ENCODE data around the gene TTC23L. TPM values are rescaled to one million over a fixed set of nuclear protein-coding genes. Genes with fewer than 3 reads are reported as not detected.

Gene TTC23L
- polyA plus RNA-seq, 1 donor: 1.1 TPM

DNA sequence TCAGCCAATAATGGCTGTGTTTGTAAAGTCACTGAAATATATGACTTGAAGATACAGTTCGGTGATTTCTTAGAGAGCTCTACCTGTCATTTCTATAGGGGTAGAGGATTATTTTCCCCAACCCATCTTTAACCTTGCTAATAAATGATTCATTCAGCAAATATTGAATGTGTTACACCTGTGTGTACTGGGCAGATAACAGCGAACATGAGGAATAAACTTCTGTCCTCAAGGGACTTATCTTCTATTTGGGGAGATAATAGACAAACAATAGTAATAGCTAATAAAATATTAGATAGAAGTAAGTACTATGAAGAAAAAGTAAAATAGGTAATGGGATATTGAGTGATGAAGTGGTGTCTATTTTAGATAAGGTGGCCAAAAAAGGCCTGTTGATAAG, 9.3 kb downstream of the TTC23L start:
- H3K4me1 ChIP-seq (ENCODE audit: control insufficient read depth, insufficient read depth, low read length): peaks cover 3% of the 10 kb centered on the region
- no peak overlapping the region for H3K27ac ChIP-seq (ENCODE audit: low read length)
- no peak for DNase-seq
- H3K4me3 ChIP-seq (ENCODE audit: low read length): no peak overlapping the region
- WGBS (ENCODE audit: insufficient coverage, low lambda C conversion rate): 50% methylated on average over 1 of the region's 2 CpGs
- H3K36me3 ChIP-seq (ENCODE audit: control insufficient read depth, insufficient read depth, low read length): no peaks in the 10 kb centered on the region
- H3K27me3 ChIP-seq (ENCODE audit: control insufficient read depth, insufficient read depth, low read length): no peaks in the 10 kb centered on the region
- H3K9me3 ChIP-seq (ENCODE audit: control insufficient read depth, low read depth, low read length): peaks cover 4% of the 10 kb centered on the region

- Histone ChIP-seq H3K27me3 (ENCODE audit: control insufficient read depth, insufficient read depth, low read length) (no peaks in the 10 kb centered on the region), H3K36me3 (ENCODE audit: control insufficient read depth, insufficient read depth, low read length) (no peaks in the 10 kb centered on the region), H3K4me3 (ENCODE audit: low read length) (no peak overlapping the region), H3K9me3 (ENCODE audit: control insufficient read depth, low read depth, low read length) (peaks cover 4% of the 10 kb centered on the region), H3K27ac (ENCODE audit: low read length) (no peak overlapping the region), H3K4me1 (ENCODE audit: control insufficient read depth, insufficient read depth, low read length) (peaks cover 3% of the 10 kb centered on the region)
- no peak for DNase-seq
- WGBS (ENCODE audit: insufficient coverage, low lambda C conversion rate): 88% methylated on average over 3 of the region's 3 CpGs
These were observed 10.3 kb downstream of the TTC23L start for GRCh38 chr5:34849253-34849652.

DNA sequence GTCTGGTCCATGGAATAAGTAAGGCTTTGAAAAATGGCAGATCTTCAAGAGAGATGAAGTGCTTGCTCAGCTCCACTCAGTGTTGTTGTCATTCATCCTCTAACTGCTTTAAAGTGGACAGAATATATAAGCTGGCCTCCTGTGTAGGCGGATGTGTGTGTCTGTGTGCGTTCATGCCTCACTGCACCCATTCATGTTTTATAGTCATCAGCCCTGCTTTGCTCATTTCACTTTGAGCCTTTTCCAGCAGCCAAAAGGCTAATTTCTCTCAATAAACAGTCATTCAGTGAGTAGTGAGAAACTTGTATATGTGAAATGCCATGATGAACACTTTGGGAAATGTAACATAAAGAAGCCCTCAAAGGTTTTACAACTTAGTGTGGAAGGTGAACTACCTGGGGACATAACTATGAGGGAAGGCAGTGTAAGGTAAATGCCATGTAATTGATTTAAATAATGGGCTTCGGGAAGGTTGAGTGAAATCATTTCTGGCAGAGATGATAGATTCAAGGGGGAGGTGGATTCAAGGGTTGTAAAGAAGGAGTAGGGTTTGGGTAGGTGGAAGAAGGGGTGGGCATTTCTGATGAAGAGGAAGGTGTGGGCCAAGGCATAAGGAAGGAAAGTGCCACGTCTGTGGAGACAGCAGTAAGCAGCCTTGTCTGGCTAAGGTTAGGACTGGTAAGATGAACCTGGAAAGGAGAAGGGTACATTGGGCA, 15.7 kb downstream of the TTC23L start:
- Histone ChIP-seq H3K9me3 (ENCODE audit: control insufficient read depth, low read depth, low read length) (no peaks in the 10 kb centered on the region), H3K27ac (ENCODE audit: low read length) (no peak overlapping the region)
- 83% methylated on average over 1 of the region's 4 CpGs for WGBS (ENCODE audit: insufficient coverage, low lambda C conversion rate)

GRCh38 chr5:34857161-34857560, 18.2 kb downstream of the TTC23L start:
- Histone ChIP-seq H3K27me3 (ENCODE audit: control insufficient read depth, insufficient read depth, low read length) (no peaks in the 10 kb centered on the region), H3K4me3 (ENCODE audit: low read length) (no peak overlapping the region), H3K36me3 (ENCODE audit: control insufficient read depth, insufficient read depth, low read length) (no peaks in the 10 kb centered on the region), H3K4me1 (ENCODE audit: control insufficient read depth, insufficient read depth, low read length) (no peaks in the 10 kb centered on the region), H3K9me3 (ENCODE audit: control insufficient read depth, low read depth, low read length) (no peaks in the 10 kb centered on the region), H3K27ac (ENCODE audit: low read length) (no peak overlapping the region)
- DNase-seq: no peak
- WGBS (ENCODE audit: insufficient coverage, low lambda C conversion rate): 80% methylated on average over 1 of the region's 3 CpGs

More for the DNA sequence above, 15.7 kb downstream of the TTC23L start:
- H3K4me3 ChIP-seq (ENCODE audit: low read length): no peak overlapping the region
- no peaks in the 10 kb centered on the region for H3K27me3 ChIP-seq (ENCODE audit: control insufficient read depth, insufficient read depth, low read length)
- no peaks in the 10 kb centered on the region for H3K4me1 ChIP-seq (ENCODE audit: control insufficient read depth, insufficient read depth, low read length)
- no peak for DNase-seq
- H3K36me3 ChIP-seq (ENCODE audit: control insufficient read depth, insufficient read depth, low read length): no peaks in the 10 kb centered on the region

- DNase-seq: no peak
- no peaks in the 10 kb centered on the region for H3K27me3 ChIP-seq (ENCODE audit: control insufficient read depth, insufficient read depth, low read length)
- no CpG with 5 or more reads among the region's 1 CpG for WGBS (ENCODE audit: insufficient coverage, low lambda C conversion rate)
- no peaks in the 10 kb centered on the region for H3K9me3 ChIP-seq (ENCODE audit: control insufficient read depth, low read depth, low read length)
- H3K36me3 ChIP-seq (ENCODE audit: control insufficient read depth, insufficient read depth, low read length): no peaks in the 10 kb centered on the region
- H3K4me1 ChIP-seq (ENCODE audit: control insufficient read depth, insufficient read depth, low read length): no peaks in the 10 kb centered on the region
- no peak overlapping the region for H3K27ac ChIP-seq (ENCODE audit: low read length)
- H3K4me3 ChIP-seq (ENCODE audit: low read length): no peak overlapping the region
These were observed 18.9 kb downstream of the TTC23L start for GRCh38 chr5:34857894-34858293.

GRCh38 chr5:34858790-34859189, 19.8 kb downstream of the TTC23L start:
- H3K27me3 ChIP-seq (ENCODE audit: control insufficient read depth, insufficient read depth, low read length): no peaks in the 10 kb centered on the region
- WGBS (ENCODE audit: insufficient coverage, low lambda C conversion rate): no CpG with 5 or more reads among the region's 2 CpGs
- no peak overlapping the region for H3K27ac ChIP-seq (ENCODE audit: low read length)
- no peaks in the 10 kb centered on the region for H3K9me3 ChIP-seq (ENCODE audit: control insufficient read depth, low read depth, low read length)
- H3K4me3 ChIP-seq (ENCODE audit: low read length): no peak overlapping the region
- H3K4me1 ChIP-seq (ENCODE audit: control insufficient read depth, insufficient read depth, low read length): no peaks in the 10 kb centered on the region
- H3K36me3 ChIP-seq (ENCODE audit: control insufficient read depth, insufficient read depth, low read length): no peaks in the 10 kb centered on the region
- no peak for DNase-seq

GRCh38 chr5:34859253-34859652, 20.3 kb downstream of the TTC23L start:
- DNase-seq: no peak
- H3K36me3 ChIP-seq (ENCODE audit: control insufficient read depth, insufficient read depth, low read length): no peaks in the 10 kb centered on the region

DNA sequence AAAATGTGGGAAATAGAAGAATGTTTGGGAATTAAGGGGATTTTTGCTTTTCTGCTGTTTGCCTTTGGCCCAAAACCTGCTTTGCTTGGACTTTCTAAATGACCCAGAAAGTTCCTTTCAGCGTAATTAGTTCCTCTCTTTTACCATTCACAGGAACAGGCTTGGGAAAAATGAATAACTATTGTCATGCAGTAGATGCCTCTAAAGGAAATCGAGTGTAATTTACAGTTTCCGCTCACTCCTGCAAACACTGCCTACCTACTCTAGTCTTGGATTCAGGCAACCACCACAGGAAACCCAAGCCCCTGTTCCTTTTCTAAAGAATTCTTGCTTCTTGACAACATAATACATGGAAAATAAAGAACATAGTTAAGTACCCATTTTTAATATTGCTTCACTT, 25.0 kb downstream of the TTC23L start:
- H3K27ac ChIP-seq (ENCODE audit: low read length): no peak overlapping the region
- no peaks in the 10 kb centered on the region for H3K9me3 ChIP-seq (ENCODE audit: control insufficient read depth, low read depth, low read length)
- H3K4me1 ChIP-seq (ENCODE audit: control insufficient read depth, insufficient read depth, low read length): peaks cover 4% of the 10 kb centered on the region
- no peak overlapping the region for H3K4me3 ChIP-seq (ENCODE audit: low read length)
- DNase-seq: no peak
- no peaks in the 10 kb centered on the region for H3K27me3 ChIP-seq (ENCODE audit: control insufficient read depth, insufficient read depth, low read length)
- H3K36me3 ChIP-seq (ENCODE audit: control insufficient read depth, insufficient read depth, low read length): no peaks in the 10 kb centered on the region
- WGBS (ENCODE audit: insufficient coverage, low lambda C conversion rate): no CpG with 5 or more reads among the region's 3 CpGs

More at GRCh38 chr5:34859253-34859652, 20.3 kb downstream of the TTC23L start:
- no peaks in the 10 kb centered on the region for H3K4me1 ChIP-seq (ENCODE audit: control insufficient read depth, insufficient read depth, low read length)
- H3K27ac ChIP-seq (ENCODE audit: low read length): no peak overlapping the region
- H3K9me3 ChIP-seq (ENCODE audit: control insufficient read depth, low read depth, low read length): no peaks in the 10 kb centered on the region
- H3K27me3 ChIP-seq (ENCODE audit: control insufficient read depth, insufficient read depth, low read length): no peaks in the 10 kb centered on the region
- WGBS (ENCODE audit: insufficient coverage, low lambda C conversion rate): 44% methylated on average over 2 of the region's 5 CpGs
- no peak overlapping the region for H3K4me3 ChIP-seq (ENCODE audit: low read length)

- Histone ChIP-seq H3K27ac (ENCODE audit: low read length) (no peak overlapping the region), H3K4me3 (ENCODE audit: low read length) (no peak overlapping the region), H3K36me3 (ENCODE audit: control insufficient read depth, insufficient read depth, low read length) (no peaks in the 10 kb centered on the region), H3K4me1 (ENCODE audit: control insufficient read depth, insufficient read depth, low read length) (peaks cover 4% of the 10 kb centered on the region), H3K9me3 (ENCODE audit: control insufficient read depth, low read depth, low read length) (no peaks in the 10 kb centered on the region), H3K27me3 (ENCODE audit: control insufficient read depth, insufficient read depth, low read length) (no peaks in the 10 kb centered on the region)
- WGBS (ENCODE audit: insufficient coverage, low lambda C conversion rate): 80% methylated on average over 2 of the region's 2 CpGs
- no peak for DNase-seq
These were observed 26.1 kb downstream of the TTC23L start for GRCh38 chr5:34865091-34865490.

- WGBS (ENCODE audit: insufficient coverage, low lambda C conversion rate): no CpG with 5 or more reads among the region's 3 CpGs
- Histone ChIP-seq H3K36me3 (ENCODE audit: control insufficient read depth, insufficient read depth, low read length) (no peaks in the 10 kb centered on the region), H3K27ac (ENCODE audit: low read length) (no peak overlapping the region), H3K4me3 (ENCODE audit: low read length) (no peak overlapping the region), H3K9me3 (ENCODE audit: control insufficient read depth, low read depth, low read length) (no peaks in the 10 kb centered on the region), H3K27me3 (ENCODE audit: control insufficient read depth, insufficient read depth, low read length) (no peaks in the 10 kb centered on the region), H3K4me1 (ENCODE audit: control insufficient read depth, insufficient read depth, low read length) (peaks cover 4% of the 10 kb centered on the region)
- DNase-seq: peak in 1 of 2 donors; percentile 33
These were observed 28.1 kb downstream of the TTC23L start for GRCh38 chr5:34866989-34867471.

DNA sequence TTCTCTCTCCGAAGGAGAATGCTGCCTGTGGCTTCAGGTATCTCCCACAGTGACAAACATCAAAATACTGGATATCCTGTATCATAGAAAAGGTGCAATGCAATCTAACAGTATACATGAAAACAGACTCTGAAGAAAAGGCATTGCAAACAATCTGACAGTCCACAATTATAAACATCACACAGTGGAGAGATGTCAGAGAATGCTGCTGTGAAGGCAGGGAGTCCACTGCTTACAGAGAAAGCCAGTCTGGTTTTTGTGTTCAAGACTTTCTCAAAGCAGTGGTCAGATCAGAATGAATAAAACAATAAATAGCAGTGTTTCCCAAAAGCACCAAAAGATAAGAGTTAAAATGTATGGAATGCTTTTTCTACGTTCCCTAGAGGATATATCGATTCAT, 28.7 kb downstream of the TTC23L start:
- DNase-seq: no peak
- H3K27ac ChIP-seq (ENCODE audit: low read length): no peak overlapping the region
- no peak overlapping the region for H3K4me3 ChIP-seq (ENCODE audit: low read length)
- H3K4me1 ChIP-seq (ENCODE audit: control insufficient read depth, insufficient read depth, low read length): peaks cover 4% of the 10 kb centered on the region
- H3K27me3 ChIP-seq (ENCODE audit: control insufficient read depth, insufficient read depth, low read length): no peaks in the 10 kb centered on the region
- no peaks in the 10 kb centered on the region for H3K36me3 ChIP-seq (ENCODE audit: control insufficient read depth, insufficient read depth, low read length)
- no peaks in the 10 kb centered on the region for H3K9me3 ChIP-seq (ENCODE audit: control insufficient read depth, low read depth, low read length)
- 65% methylated on average over 2 of the region's 3 CpGs for WGBS (ENCODE audit: insufficient coverage, low lambda C conversion rate)

Measured in large intestine (tissue), 3 donors.